Fibroblast of the aortic adventitia (primary cell): ENCODE results near the gene E4F1. TPM values are rescaled to one million over a fixed set of nuclear protein-coding genes. Genes with fewer than 3 reads are reported as not detected.

Source experiments
- DNase-seq: peaks from one replicate; pipeline ENCODE4 v3.0.0-alpha.2; 2010; ENCODE audit warnings: low read depth
- H3K4me3 ChIP-seq: 2 replicates; pipeline ENCODE4 v1.5.1; 2011; ENCODE audit warnings: low read depth, mild to moderate bottlenecking, control low read depth, low read length, moderate library complexity
- total RNA-seq: library from RNA; depleted of rRNA; stranded (reverse); fragments of >200 nt; gene quantifications from 2 replicates; pipeline ENCODE4 v1.2.3, GENCODE V29; 2012; ENCODE audit warnings: low replicate concordance
- TF ChIP-seq, protein P1 (sequence below): IDR thresholded peaks from 2 replicates; pipeline ENCODE4 v1.5.1; 2011; ENCODE audit warnings: mild to moderate bottlenecking, low read length, control low read depth, inconsistent platforms; ENCODE audit not compliant: insufficient read depth

E4F1 gene
- total RNA-seq, 1 donor, result 18.7 TPM

DNA sequence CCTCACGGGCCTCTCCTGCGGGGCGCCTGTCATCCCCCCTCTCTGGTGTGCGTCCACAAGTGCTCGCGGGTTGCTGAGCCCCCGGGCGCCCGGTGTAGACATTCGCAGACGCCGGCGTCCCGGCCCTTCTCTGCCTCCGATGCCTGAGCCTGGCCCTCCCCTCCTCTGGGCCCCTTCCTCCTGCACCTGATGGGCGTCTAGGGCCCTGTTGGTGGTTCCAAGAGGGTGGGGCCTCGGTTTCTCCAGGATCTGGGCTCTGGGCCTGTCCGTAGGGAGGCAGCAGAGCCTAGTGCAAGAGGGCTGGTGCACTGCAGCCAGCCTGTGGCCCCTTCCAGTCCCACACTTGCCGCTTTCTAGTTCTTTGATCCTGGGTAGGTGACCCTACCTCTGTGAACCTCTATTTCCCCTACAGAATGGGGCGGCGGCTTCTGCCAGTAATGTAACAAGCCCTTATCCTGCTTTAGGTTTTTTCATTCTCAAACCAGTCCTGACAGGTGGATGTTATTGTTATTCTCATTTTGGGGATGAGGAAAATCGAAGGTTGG lies 623 bp downstream of the E4F1 start:
- peak; percentile 59 for DNase-seq
- H3K4me3 ChIP-seq, result peak overlapping the region; percentile 90
- TF ChIP-seq, protein P1, sequence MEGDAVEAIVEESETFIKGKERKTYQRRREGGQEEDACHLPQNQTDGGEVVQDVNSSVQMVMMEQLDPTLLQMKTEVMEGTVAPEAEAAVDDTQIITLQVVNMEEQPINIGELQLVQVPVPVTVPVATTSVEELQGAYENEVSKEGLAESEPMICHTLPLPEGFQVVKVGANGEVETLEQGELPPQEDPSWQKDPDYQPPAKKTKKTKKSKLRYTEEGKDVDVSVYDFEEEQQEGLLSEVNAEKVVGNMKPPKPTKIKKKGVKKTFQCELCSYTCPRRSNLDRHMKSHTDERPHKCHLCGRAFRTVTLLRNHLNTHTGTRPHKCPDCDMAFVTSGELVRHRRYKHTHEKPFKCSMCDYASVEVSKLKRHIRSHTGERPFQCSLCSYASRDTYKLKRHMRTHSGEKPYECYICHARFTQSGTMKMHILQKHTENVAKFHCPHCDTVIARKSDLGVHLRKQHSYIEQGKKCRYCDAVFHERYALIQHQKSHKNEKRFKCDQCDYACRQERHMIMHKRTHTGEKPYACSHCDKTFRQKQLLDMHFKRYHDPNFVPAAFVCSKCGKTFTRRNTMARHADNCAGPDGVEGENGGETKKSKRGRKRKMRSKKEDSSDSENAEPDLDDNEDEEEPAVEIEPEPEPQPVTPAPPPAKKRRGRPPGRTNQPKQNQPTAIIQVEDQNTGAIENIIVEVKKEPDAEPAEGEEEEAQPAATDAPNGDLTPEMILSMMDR, result peak; percentile 30

DNA sequence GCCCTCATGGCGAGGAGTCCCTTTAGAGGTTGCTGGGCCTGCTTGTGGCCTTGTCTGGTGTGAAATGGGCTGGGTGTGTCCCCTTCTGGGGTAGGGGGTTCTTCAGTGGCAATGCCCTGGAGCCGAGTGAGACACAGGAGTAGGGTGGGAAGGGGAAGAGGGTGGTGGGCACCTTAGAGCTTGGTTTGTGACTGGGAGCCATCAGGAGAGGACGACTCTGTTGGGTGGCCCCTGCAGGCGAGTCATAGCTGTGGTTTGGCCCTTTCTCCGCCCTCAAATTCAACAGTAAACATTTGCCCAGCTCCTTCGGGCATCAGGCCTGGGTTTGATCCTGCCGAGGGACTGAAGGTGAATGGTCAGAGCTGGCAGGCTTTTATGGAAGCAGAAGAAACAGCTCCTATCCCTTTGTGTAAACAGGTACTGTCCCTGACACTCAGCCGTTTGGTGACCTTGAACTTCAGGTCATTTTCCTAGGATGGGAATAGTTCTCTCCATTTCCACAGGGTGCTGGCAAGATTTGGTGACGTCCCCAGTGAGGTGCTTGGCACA lies 2.9 kb downstream of the E4F1 start:
- no peak overlapping the region for H3K4me3 ChIP-seq
- TF ChIP-seq, protein P1, result no peak
- no peak for DNase-seq

DNA sequence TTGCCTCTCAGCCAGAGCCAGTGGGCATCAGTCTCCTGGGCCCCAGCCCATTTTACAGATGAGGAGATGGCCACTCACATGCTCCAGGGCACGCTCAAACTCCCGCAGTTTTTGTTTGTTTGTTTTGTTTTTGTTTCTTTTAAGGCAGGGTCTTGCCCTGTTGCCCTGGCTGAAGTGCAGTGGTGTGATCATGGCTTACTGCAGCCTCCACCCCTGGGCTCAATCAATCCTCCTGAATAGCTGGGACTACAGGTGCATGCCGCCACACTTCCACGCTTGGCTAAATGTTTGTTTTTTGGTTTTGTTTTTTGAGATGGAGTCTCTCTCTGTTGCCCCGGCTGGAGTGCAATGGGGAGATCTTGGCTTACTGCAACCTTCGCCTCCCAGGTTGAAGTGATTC lies 3.5 kb downstream of the E4F1 start:
- TF ChIP-seq, protein P1, result no peak
- no peak overlapping the region for H3K4me3 ChIP-seq
- no peak for DNase-seq

DNA sequence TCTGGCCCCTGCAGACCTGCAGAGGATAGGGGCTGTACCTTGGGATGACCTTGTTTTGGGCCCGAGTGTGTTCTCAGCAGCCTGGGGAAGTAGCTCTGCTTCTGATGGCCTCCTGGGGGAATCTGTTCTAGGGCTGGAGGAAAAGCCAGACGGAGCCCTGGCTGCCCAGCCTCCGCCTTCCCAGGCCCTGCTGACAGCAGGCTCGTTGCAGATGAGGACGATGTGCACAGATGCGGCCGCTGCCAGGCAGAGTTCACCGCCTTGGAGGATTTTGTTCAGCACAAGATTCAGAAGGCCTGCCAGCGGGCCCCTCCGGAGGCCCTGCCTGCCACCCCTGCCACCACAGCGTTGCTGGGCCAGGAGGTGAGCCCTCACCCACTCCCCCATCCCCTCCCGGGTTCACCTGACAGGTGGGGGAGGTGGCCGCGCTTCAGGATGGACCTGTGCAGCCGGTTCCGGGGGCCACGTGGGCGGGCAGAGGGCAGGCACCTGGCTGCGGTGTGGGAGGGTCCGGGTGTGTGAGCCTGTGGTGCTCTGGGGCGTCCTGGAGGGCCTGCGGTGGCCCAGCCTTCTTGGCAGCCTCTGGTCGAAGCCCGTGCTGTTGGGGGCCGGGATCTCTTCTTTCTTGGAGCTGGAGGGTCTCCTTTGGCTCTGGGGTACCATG lies 4.9 kb downstream of the E4F1 start:
- DNase-seq, result no peak
- TF ChIP-seq, protein P1, result no peak

DNA sequence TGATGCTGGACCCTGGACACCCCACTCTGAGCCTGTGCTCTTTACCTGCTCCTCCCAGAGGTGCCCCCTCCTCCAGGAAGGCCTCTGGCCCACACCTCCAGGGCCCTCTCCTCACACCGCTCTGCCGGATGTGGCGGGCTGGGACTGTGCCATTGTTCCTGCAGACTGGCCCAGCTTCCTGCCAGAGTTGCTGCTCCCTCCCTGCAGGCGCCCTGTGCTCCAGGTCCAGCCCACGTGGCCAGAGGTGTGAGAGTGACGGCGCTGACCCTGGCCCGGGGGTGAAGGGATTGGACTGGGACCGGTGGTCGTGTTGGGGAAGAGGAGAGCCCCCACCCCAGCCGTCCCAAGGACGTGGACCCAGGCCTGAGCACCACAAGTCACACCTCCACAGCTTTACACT lies 5.7 kb downstream of the E4F1 start:
- TF ChIP-seq, protein P1, result no peak
- DNase-seq, result no peak
- H3K4me3 ChIP-seq, result no peak overlapping the region

More for the DNA sequence above, 4.9 kb downstream of the E4F1 start:
- H3K4me3 ChIP-seq, result no peak overlapping the region

DNA sequence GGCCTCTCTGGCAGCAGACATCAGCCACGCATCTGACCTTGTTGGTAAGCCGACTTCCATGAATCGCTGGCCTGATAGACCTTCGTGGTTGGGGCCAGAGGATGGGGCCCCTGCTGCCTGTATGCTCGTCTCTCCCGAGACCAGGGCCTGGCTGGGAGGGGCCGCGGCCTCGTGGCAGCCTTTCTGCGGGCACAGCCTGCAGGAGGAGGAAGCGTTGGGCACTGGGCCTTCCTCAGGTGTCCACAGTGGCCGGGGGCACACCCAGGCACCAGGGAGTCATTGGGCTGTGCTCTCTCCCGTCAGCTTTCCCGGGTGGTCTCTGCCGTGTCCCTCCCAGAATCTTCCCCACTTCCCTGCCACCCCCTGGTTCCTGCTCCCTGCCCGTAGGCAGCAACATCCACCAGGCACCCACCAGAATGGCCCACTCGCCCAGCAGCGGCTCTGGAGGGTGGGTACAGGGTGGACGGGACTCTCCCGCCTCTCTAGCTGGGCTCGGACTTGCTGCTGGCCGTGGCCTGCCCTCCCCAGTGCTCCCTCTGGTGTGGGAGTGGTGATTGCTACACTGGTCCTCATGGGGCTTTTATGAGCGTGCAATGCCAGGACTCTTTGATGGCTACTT lies 6.3 kb downstream of the E4F1 start:
- DNase-seq, result no peak
- H3K4me3 ChIP-seq, result no peak overlapping the region
- TF ChIP-seq, protein P1, result no peak
